Type B pancreatic cell (in vitro differentiated cells): Measurements from ENCODE around the gene CMYA5. TPM values are rescaled to one million over a fixed set of nuclear protein-coding genes. Genes with fewer than 3 reads are reported as not detected.

Experiments used
- DNase-seq: peaks from one replicate; pipeline ENCODE4 v3.0.0; 2021; ENCODE audit warnings: mixed read lengths; ENCODE audit not compliant: unreplicated experiment; ENCODE audit errors: extremely low spot score
- H3K27ac Mint-ChIP-seq: 2 replicates; pipeline ENCODE4 v1.8.0; 2021; ENCODE audit warnings: mild to moderate bottlenecking, mixed read lengths
- H3K27me3 Mint-ChIP-seq: 2 replicates; pipeline ENCODE4 v1.8.0; 2021; ENCODE audit warnings: mixed read lengths
- H3K36me3 Mint-ChIP-seq: 2 replicates; pipeline ENCODE4 v1.8.0; 2021; ENCODE audit warnings: mixed read lengths
- H3K4me1 Mint-ChIP-seq: one replicate; pipeline ENCODE4 v1.8.0; 2021; ENCODE audit warnings: mixed read lengths; ENCODE audit not compliant: unreplicated experiment
- H3K4me3 Mint-ChIP-seq: 2 replicates; pipeline ENCODE4 v1.8.0; 2021; ENCODE audit warnings: mild to moderate bottlenecking, mixed read lengths
- H3K9me3 Mint-ChIP-seq: 2 replicates; pipeline ENCODE4 v1.8.0; 2021; ENCODE audit warnings: mixed read lengths
- total RNA-seq: library from RNA; stranded (reverse); gene quantifications from 2 replicates; pipeline ENCODE4 v1.2.1, GENCODE V29; 2021; ENCODE audit warnings: low replicate concordance
- TF ChIP-seq, protein P1 (sequence below): fragments of 200-600 bp; sonication (generic); conservative IDR thresholded peaks from 2 replicates; pipeline ENCODE4 v1.5.0; 2021; ENCODE audit warnings: antibody characterized with exemption, mild to moderate bottlenecking

CMYA5 gene
- total RNA-seq, 1 donor from 2014 or later, result 1.4 TPM

DNA sequence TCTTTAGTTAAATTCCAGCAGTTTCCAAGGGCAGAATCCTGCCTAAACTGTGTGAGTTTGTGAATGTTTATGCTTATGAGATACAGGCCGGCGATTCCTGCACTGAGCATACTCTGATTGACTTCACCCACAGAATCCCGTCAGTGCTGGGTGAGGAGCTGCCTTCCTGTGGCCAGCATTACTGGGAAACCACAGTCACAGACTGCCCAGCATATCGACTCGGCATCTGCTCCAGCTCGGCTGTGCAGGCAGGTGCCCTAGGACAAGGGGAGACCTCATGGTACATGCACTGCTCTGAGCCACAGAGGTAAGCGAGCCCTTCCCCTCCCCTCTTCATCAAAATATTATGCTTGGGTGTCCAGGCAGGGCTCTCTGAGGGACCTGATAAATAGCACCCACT lies 103.7 kb downstream of the CMYA5 start:
- no peak overlapping the region for H3K4me3 Mint-ChIP-seq
- DNase-seq, result no peak
- no peaks in the 10 kb centered on the region for H3K27me3 Mint-ChIP-seq
- H3K27ac Mint-ChIP-seq, result no peak overlapping the region
- H3K36me3 Mint-ChIP-seq, result no peaks in the 10 kb centered on the region
- TF ChIP-seq, protein P1, sequence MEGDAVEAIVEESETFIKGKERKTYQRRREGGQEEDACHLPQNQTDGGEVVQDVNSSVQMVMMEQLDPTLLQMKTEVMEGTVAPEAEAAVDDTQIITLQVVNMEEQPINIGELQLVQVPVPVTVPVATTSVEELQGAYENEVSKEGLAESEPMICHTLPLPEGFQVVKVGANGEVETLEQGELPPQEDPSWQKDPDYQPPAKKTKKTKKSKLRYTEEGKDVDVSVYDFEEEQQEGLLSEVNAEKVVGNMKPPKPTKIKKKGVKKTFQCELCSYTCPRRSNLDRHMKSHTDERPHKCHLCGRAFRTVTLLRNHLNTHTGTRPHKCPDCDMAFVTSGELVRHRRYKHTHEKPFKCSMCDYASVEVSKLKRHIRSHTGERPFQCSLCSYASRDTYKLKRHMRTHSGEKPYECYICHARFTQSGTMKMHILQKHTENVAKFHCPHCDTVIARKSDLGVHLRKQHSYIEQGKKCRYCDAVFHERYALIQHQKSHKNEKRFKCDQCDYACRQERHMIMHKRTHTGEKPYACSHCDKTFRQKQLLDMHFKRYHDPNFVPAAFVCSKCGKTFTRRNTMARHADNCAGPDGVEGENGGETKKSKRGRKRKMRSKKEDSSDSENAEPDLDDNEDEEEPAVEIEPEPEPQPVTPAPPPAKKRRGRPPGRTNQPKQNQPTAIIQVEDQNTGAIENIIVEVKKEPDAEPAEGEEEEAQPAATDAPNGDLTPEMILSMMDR, result no peak
- H3K4me1 Mint-ChIP-seq, result peaks cover 5% of the 10 kb centered on the region
- no peaks in the 10 kb centered on the region for H3K9me3 Mint-ChIP-seq

DNA sequence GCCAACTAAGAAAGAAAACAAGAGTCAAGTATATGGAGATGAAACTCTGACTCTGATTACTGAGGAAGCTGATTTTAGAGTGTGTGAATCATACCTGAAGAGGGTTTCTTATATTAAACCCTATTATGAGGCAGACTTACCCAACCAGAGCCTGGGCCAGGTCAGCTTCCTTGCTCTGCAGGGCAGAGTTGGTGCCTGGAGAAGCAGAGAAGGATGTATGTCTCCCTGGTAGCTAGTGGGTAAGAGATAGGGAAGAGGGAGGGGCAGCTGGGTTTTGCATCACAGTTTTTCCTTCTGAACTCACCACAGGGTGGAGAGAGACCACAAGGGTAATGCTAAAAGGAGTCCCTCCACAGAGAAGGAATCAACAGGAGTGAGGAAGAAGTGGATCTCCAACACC lies 104.1 kb downstream of the CMYA5 start:
- no peaks in the 10 kb centered on the region for H3K27me3 Mint-ChIP-seq

DNA sequence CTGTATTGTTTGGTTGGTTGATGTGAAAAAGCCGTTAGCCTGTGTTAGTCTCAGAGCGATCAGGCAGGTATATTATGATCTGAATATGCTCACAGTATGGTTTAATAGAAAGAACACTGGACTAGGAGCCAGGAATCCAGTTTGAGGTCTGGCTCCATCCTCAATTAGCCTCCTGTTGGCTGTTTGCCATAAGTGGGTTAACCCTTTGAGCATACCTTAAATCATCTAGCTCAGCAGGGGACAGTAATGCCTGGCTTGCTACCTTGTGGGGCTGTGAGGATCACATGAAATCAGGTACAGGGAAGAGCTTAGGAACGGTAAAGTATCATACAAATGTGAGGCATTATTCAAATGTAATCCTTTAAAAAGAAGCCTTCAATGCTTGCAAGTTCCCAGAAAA lies 104.7 kb downstream of the CMYA5 start:
- no peak for DNase-seq
- Mint-ChIP-seq H3K4me1 (peaks cover 5% of the 10 kb centered on the region), H3K27me3 (no peaks in the 10 kb centered on the region), H3K36me3 (no peaks in the 10 kb centered on the region), H3K9me3 (no peaks in the 10 kb centered on the region), H3K27ac (no peak overlapping the region), H3K4me3 (no peak overlapping the region)
- TF ChIP-seq, protein P1, result no peak

More for the DNA sequence above, 104.1 kb downstream of the CMYA5 start:
- DNase-seq, result no peak
- Mint-ChIP-seq H3K4me1 (peaks cover 5% of the 10 kb centered on the region), H3K27ac (no peak overlapping the region), H3K4me3 (no peak overlapping the region), H3K36me3 (no peaks in the 10 kb centered on the region), H3K9me3 (no peaks in the 10 kb centered on the region)
- TF ChIP-seq, protein P1, result no peak

DNA sequence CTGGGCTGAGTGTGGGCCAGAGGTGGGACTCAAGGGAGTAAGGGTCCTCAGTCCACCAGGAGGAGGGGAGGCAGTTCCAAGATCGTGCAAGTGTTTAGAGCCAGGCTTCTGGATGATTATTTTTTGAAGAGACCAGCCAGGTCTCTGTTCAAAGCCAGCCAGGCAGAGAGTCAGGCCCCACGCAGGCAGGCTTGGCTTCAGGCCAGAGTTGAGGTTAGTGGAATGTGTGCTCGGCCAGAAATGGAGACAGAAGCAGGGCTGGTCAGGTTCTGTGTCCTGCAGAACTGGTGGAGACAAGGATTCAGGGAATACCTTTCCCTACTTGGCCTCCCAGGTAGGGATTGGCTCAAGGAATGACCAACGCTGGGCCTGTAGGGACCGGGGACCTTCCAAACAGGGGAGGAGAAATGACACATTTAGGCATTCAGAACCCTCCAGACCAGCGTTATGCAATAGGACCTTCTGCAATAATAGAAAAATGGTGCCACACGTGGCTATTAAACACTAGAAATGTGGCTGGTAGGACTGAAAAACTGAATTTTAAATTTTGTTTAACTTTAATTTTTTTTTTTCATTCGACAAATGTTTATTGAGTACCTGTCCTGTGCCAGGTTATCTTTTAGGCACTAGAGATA lies 106.2 kb downstream of the CMYA5 start:
- Mint-ChIP-seq H3K27ac (no peak overlapping the region), H3K27me3 (no peaks in the 10 kb centered on the region), H3K4me3 (no peak overlapping the region), H3K4me1 (peaks cover 5% of the 10 kb centered on the region), H3K9me3 (no peaks in the 10 kb centered on the region), H3K36me3 (no peaks in the 10 kb centered on the region)
- DNase-seq, result no peak
- TF ChIP-seq, protein P1, result no peak

- H3K36me3 Mint-ChIP-seq, result no peaks in the 10 kb centered on the region
- H3K27ac Mint-ChIP-seq, result no peak overlapping the region
- no peaks in the 10 kb centered on the region for H3K9me3 Mint-ChIP-seq
- H3K27me3 Mint-ChIP-seq, result no peaks in the 10 kb centered on the region
- no peak for DNase-seq
- TF ChIP-seq, protein P1, result no peak
- H3K4me1 Mint-ChIP-seq, result peaks cover 8% of the 10 kb centered on the region
- H3K4me3 Mint-ChIP-seq, result no peak overlapping the region
These were observed 109.4 kb downstream of the CMYA5 start for GRCh38 chr5:79798893-79799590.
